GM15510 (cell line): ENCODE results near the gene AFAP1L2.

Source experiments
- POLR2A ChIP-seq: IDR thresholded peaks from 3 replicates; pipeline ENCODE4 v1.6.1; 2011; ENCODE audit warnings: borderline replicate concordance; ENCODE audit not compliant: insufficient read length; ENCODE audit errors: extremely low read depth

Gene AFAP1L2, protein sequence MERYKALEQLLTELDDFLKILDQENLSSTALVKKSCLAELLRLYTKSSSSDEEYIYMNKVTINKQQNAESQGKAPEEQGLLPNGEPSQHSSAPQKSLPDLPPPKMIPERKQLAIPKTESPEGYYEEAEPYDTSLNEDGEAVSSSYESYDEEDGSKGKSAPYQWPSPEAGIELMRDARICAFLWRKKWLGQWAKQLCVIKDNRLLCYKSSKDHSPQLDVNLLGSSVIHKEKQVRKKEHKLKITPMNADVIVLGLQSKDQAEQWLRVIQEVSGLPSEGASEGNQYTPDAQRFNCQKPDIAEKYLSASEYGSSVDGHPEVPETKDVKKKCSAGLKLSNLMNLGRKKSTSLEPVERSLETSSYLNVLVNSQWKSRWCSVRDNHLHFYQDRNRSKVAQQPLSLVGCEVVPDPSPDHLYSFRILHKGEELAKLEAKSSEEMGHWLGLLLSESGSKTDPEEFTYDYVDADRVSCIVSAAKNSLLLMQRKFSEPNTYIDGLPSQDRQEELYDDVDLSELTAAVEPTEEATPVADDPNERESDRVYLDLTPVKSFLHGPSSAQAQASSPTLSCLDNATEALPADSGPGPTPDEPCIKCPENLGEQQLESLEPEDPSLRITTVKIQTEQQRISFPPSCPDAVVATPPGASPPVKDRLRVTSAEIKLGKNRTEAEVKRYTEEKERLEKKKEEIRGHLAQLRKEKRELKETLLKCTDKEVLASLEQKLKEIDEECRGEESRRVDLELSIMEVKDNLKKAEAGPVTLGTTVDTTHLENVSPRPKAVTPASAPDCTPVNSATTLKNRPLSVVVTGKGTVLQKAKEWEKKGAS

GRCh38 chr10:114404171-114405010, at the start of gene AFAP1L2:
Gene AFAP1L2, minus strand, starts transcription at chr10:114404502. Its CDS starts 47 bp downstream, at chr10:114404455.
- no peak for TF ChIP-seq POLR2A

GRCh38 chr10:114453576-114453975, 49.3 kb upstream of the AFAP1L2 start:
- no peak for TF ChIP-seq POLR2A

DNA sequence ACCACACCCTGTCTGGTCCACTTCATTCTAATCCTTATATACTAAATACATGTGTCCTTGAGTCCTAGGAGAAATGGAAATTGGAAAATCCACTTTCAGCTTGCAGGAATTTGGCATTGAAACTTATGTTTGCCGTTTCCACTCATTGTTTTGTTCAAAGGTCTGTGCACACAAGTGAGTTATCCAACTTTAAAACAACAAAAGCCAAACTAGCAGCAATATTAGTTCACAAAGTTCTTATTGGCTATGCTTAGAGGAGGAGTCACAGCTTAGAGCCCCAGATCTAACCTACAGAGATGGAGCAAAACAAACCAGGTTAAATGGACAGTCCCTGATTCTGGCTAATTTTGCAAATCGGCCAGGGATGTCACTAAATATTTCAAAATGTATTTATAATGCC, 44.6 kb upstream of the AFAP1L2 start:
- no peak for TF ChIP-seq POLR2A

DNA sequence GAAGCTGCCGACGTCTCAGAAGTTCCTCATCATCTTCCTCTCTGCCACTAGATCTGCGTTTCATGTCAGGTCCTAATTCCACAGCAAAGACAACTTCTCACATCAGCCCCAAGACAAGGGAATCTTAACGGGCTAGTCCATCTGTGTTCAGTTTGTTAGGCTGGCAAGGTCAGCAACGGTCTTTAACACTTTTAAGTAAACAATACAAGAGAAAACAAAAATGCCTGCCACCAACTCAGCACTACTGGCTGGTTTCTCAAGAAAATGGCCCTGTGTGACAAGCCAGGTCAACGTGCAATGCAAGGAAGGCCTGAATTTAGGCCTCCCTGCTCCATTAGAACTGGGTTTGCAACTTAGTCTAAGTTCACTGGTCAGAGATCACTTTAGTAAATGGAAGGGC, 41.0 kb upstream of the AFAP1L2 start:
- no peak for TF ChIP-seq POLR2A

DNA sequence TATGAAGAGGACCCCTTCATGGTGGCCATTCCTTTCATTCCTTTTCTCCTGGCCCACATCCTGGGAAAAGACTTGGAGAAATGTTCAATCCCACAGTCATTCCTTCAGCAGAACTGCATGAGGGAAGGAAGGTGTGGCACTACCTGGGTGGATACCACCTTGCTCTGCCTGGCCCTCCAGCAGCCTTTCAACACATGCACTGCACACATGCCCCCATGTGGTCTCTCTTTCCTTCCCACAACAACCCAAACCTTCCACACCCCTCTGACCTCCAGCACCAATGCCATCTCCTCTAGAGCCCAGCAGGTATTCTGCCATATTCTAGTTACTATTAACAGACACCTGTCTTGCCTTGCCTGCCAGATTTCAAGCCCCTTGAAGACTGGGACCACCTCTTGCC, 40.5 kb upstream of the AFAP1L2 start:
- no peak for TF ChIP-seq POLR2A

GRCh38 chr10:114442091-114442630, 37.9 kb upstream of the AFAP1L2 start:
- no peak for TF ChIP-seq POLR2A

DNA sequence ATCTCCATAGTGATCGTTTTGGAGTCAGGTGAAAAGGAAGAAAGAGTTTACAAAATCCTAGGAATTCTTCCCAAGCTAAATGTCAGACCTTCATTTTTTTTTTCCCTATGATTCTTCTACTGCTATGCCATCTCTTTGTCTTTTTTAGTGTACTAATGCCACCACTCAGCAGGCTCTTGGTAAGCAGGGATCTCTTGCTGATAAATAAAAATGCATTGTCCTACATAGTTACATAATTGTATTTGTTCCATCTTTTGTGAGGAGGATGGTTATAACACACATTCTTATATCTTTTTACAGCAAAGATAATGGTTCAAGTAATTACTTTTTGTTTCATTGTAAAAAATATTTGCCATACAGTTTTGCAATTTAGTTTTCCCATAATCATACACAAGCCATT, 36.8 kb upstream of the AFAP1L2 start:
- TF ChIP-seq POLR2A = no peak

GRCh38 chr10:114437473-114438292, 33.4 kb upstream of the AFAP1L2 start:
- no peak for TF ChIP-seq POLR2A

- no peak for TF ChIP-seq POLR2A
Observed at GRCh38 chr10:114436941-114437340, 32.6 kb upstream of the AFAP1L2 start.

- no peak for TF ChIP-seq POLR2A
Observed at GRCh38 chr10:114432566-114433093, 28.3 kb upstream of the AFAP1L2 start.

GRCh38 chr10:114431414-114432135, 27.3 kb upstream of the AFAP1L2 start:
- TF ChIP-seq POLR2A = no peak

GRCh38 chr10:114430688-114431413, 26.5 kb upstream of the AFAP1L2 start:
- no peak for TF ChIP-seq POLR2A
